Central memory CD4-positive, alpha-beta T cell (primary cell): ENCODE measurements around the gene GLG1.
"Not testable (repeated sequence)": the region's sequence is repeated elsewhere in the genome, so short reads cannot be mapped to it uniquely, and the experiment has no call there.

ENCODE experiments used
- DNase-seq: peaks from one replicate; pipeline ENCODE4 v3.0.0; 2022

Gene GLG1

DNA sequence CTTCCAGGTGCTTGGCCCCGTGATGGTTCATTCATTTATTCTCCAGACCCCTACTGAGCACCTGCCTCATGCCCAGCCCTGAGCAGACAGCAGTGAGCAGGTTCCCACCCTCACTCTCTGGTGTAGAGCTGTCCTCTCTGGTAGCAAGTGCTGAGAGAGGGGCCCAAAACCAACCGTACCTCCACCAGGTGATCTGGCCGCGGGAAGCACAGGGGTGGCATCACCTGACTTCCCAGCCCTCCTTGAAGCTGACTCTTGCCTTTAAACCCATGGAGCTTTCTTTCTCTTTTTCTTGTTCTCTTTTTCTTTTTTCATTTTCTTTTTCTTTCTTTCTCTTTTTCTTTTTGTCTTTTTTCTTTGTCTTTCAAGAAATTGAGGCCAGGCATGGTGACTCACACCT lies 206.7 kb downstream of the GLG1 start:
- DNase-seq = not testable (repeated sequence)

DNA sequence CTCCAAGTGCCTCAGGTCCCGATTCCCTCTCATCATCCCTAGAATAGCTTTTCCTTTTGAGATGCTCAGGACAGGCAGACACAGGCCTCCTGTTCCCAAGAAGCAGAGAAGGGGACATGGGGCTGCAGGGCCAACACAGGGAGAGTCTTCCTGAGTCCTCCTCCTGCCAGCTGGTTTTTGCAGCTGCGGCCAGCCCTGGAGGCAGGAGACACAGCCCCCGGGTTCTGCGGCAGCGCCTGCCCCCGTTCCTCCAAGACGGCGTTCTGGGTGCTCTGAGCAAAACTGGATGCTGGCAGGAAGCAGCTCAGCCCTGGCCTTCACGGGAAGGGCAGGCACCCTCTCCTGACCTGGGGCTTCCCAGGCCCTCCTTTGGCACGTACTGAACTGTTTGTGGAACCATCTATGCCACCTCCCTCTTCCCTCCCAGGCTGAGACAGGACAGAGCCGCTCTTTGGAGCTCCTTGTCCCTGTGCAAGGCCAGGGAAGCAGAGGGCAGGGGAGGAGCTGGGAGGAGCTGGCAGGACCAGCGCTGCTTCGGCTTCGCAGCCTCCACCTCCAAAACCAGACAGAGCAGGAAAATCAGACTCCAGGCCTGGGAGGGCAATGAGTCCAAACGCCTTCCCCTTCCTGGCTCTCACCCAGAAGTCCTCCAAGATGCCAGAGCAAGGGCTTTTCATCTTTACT lies 208.6 kb downstream of the GLG1 start:
- DNase-seq = not testable (repeated sequence)
